Heart left ventricle (tissue), 13 donors: ENCODE results near the gene DISP2.

ENCODE experiments used
- POLR2A ChIP-seq, 2 donors: fragments of 450-650 bp; IDR thresholded peaks; one replicate each; pipeline ENCODE4 v1.6.1; 2017; ENCODE audit warnings: antibody characterized with exemption in 2 of 2, mild to moderate bottlenecking in 2 of 2, moderate library complexity in 2 of 2
- TF ChIP-seq, protein P1 (sequence below), 12 donors: fragments of 200-600 bp; sonication (generic) in 4 of 12; IDR thresholded peaks; one replicate each; pipeline versions ENCODE4 v1.5.0 to v1.8.0; 2018 to 2022; ENCODE audit warnings: antibody characterized with exemption in 12 of 12, mild to moderate bottlenecking in 5 of 12
- donor health status: ischemic (EF 13 %, LVEDD 7.1; RV severe dilation, severe dysfunction).
- donor health status: DM: no; HTN: yes; CAD: no.
- donor health status: DM: no; HTN: no; CAD: no.
- donor health status: ischemic (EF 25% LVEDD 6.9; RV normal size, moderate dysfunction).
- donor health status: ischemic (EF 25% LVEDD 5.7; RV mildly dilated, moderate dysfunction).
- donor health status: ischemic (EF 35%, LVEDD 5.7; RV mildly dilated, moderate dysfunction).
- donor health status: nonischemic (EF 11% LVEDD 7.7; RV severe dilation, severe dysfunction).
- donor health status: DM: yes; HTN: yes; CAD: no.
- donor health status: PGD.
- donor health status: ischemic (EF 29% LVEDD 5.4; RV normal size, mild dysfunction).
- donor health status: nonischemic (EF 23%, LVEDD 6.1; RV moderate dilation, normal function).

DNA sequence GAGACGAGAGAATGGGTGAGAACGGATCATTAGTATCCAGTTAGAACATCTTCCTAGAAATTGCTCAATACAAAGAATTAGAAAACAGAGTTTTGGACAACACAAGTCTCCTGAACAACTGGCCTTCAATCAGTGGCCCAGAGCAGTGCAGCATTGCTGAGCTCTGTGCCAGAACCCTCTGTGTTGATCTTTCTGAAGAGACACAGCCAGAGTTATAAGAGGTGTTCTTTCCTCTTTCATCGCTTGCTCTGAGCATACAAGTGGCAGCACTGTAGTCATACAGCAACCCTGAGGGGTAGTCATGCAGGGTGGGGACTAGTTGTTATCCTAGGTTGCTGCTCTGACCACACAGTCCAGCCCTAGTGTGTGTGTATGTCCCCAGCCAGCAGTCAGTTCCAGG lies 28.5 kb downstream of the DISP2 start:
- TF ChIP-seq, protein P1, sequence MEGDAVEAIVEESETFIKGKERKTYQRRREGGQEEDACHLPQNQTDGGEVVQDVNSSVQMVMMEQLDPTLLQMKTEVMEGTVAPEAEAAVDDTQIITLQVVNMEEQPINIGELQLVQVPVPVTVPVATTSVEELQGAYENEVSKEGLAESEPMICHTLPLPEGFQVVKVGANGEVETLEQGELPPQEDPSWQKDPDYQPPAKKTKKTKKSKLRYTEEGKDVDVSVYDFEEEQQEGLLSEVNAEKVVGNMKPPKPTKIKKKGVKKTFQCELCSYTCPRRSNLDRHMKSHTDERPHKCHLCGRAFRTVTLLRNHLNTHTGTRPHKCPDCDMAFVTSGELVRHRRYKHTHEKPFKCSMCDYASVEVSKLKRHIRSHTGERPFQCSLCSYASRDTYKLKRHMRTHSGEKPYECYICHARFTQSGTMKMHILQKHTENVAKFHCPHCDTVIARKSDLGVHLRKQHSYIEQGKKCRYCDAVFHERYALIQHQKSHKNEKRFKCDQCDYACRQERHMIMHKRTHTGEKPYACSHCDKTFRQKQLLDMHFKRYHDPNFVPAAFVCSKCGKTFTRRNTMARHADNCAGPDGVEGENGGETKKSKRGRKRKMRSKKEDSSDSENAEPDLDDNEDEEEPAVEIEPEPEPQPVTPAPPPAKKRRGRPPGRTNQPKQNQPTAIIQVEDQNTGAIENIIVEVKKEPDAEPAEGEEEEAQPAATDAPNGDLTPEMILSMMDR (IDR thresholded peaks at IDR 0.05): no peak
- TF ChIP-seq POLR2A (IDR thresholded peaks at IDR 0.05): no peak
